Gastroesophageal sphincter (tissue), 3 donors: Measurements from ENCODE around the gene PIM3.

ENCODE experiments used
- POLR2AphosphoS5 ChIP-seq: sonication (generic); formaldehyde crosslinking; IDR thresholded peaks from one replicate; pipeline ENCODE4 v1.6.1; 2017; ENCODE audit warnings: antibody characterized with exemption
- TF ChIP-seq, protein P1 (sequence below), 4 experiments: fragments of 200-600 bp in 2 of 4; fragments of 450-650 bp in 2 of 4; sonication (generic) in 1 of 4; IDR thresholded peaks; one replicate each; pipeline ENCODE4 v1.5.1; 2017 to 2019; ENCODE audit warnings: antibody characterized with exemption in 4 of 4, mild to moderate bottlenecking in 2 of 4, moderate library complexity in 2 of 4

DNA sequence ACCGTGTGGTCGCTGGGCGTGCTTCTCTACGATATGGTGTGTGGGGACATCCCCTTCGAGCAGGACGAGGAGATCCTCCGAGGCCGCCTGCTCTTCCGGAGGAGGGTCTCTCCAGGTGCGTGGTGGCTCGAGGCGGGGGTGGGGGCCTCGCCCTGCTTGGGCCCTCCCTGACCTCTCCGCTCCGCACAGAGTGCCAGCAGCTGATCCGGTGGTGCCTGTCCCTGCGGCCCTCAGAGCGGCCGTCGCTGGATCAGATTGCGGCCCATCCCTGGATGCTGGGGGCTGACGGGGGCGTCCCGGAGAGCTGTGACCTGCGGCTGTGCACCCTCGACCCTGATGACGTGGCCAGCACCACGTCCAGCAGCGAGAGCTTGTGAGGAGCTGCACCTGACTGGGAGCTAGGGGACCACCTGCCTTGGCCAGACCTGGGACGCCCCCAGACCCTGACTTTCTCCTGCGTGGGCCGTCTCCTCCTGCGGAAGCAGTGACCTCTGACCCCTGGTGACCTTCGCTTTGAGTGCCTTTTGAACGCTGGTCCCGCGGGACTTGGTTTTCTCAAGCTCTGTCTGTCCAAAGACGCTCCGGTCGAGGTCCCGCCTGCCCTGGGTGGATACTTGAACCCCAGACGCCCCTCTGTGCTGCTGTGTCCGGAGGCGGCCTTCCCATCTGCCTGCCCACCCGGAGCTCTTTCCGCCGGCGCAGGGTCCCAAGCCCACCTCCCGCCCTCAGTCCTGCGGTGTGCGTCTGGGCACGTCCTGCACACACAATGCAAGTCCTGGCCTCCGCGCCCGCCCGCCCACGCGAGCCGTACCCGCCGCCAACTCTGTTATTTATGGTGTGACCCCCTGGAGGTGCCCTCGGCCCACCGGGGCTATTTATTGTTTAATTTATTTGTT is 2.4 kb downstream of the PIM3 start:
- TF ChIP-seq, protein P1, sequence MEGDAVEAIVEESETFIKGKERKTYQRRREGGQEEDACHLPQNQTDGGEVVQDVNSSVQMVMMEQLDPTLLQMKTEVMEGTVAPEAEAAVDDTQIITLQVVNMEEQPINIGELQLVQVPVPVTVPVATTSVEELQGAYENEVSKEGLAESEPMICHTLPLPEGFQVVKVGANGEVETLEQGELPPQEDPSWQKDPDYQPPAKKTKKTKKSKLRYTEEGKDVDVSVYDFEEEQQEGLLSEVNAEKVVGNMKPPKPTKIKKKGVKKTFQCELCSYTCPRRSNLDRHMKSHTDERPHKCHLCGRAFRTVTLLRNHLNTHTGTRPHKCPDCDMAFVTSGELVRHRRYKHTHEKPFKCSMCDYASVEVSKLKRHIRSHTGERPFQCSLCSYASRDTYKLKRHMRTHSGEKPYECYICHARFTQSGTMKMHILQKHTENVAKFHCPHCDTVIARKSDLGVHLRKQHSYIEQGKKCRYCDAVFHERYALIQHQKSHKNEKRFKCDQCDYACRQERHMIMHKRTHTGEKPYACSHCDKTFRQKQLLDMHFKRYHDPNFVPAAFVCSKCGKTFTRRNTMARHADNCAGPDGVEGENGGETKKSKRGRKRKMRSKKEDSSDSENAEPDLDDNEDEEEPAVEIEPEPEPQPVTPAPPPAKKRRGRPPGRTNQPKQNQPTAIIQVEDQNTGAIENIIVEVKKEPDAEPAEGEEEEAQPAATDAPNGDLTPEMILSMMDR (IDR thresholded peaks at IDR 0.05): no peak
- TF ChIP-seq POLR2AphosphoS5: no peak
